ENCODE data around the gene SPATA7. TPM values are rescaled to one million over a fixed set of nuclear protein-coding genes. Genes with fewer than 3 reads are reported as not detected.

The SPATA7 gene
- total and polyA plus RNA-seq, 8 donors = 0.58 to 30.3 (median 20.3) TPM

DNA sequence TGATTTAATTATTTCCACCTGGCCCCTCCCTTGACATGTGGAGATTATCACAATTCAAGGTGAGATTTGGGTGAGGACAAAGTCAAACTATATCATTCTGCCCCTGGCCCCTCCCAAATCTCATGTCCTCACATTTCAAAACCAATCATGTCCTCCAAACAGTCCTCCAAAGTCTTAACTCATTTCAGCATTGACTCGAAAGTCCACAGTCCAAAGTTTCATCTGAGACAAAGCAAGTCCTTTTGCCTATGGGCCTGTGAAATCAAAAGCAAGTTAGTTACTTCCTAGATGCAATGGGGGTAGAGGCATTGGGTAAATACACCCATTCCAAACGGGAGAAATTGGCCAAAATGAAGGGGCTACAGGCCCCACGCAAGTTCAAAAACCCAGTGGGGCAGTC lies 31.1 kb upstream of the SPATA7 start:
- H3K4me3 ChIP-seq = no peak overlapping the region
- no peaks in the 10 kb centered on the region for H3K4me1 ChIP-seq
- TF ChIP-seq POLR2A (IDR thresholded peaks at IDR 0.05) (no peak), POLR2AphosphoS5 (IDR thresholded peaks at IDR 0.05) (no peak), EP300 (IDR thresholded peaks at IDR 0.05) (no peak)
- TF ChIP-seq, protein P1, sequence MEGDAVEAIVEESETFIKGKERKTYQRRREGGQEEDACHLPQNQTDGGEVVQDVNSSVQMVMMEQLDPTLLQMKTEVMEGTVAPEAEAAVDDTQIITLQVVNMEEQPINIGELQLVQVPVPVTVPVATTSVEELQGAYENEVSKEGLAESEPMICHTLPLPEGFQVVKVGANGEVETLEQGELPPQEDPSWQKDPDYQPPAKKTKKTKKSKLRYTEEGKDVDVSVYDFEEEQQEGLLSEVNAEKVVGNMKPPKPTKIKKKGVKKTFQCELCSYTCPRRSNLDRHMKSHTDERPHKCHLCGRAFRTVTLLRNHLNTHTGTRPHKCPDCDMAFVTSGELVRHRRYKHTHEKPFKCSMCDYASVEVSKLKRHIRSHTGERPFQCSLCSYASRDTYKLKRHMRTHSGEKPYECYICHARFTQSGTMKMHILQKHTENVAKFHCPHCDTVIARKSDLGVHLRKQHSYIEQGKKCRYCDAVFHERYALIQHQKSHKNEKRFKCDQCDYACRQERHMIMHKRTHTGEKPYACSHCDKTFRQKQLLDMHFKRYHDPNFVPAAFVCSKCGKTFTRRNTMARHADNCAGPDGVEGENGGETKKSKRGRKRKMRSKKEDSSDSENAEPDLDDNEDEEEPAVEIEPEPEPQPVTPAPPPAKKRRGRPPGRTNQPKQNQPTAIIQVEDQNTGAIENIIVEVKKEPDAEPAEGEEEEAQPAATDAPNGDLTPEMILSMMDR (IDR thresholded peaks at IDR 0.05) = no peak
- no peaks in the 10 kb centered on the region for H3K9me3 ChIP-seq
- intact Hi-C loops (cut with DNase I; ENCODE audit: low total_unique reads) = no loop called here
- no peak overlapping the region for H3K27ac ChIP-seq
- no peaks in the 10 kb centered on the region for H3K27me3 ChIP-seq
- no peak for DNase-seq
- WGBS, 5 donors = 59 to 73% (median 60%) methylated on average over 3 of the region's 3 CpGs
- H3K36me3 ChIP-seq = no peaks in the 10 kb centered on the region

DNA sequence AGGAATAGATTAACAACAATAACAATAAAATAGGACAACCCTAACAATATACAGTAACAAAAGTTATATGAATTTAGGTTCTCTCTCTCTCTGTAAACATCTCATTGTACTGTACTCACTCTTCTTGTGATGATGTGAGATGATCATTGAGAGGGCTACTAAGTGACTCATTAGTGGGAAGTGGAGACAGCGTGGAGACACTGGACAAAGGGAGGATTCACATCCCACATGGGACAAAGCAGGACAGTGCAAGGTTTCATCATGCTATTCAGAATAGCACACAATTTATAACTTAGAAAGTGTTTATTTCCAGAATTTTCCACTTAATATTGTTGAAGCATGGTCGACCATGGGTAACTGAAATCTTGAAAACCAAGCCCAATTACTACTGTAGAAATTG lies 26.0 kb upstream of the SPATA7 start:
- H3K4me3 ChIP-seq = no peak overlapping the region
- DNase-seq = no peak
- peaks cover 0 to 8% (median 0%) of the 10 kb centered on the region in 4 donors for H3K9me3 ChIP-seq
- intact Hi-C loops (cut with DNase I; ENCODE audit: low total_unique reads) = no loop called here
- H3K27ac ChIP-seq = no peak overlapping the region
- H3K36me3 ChIP-seq = no peaks in the 10 kb centered on the region
- no peak for TF ChIP-seq POLR2AphosphoS5 (IDR thresholded peaks at IDR 0.05)
- TF ChIP-seq, protein P1 (IDR thresholded peaks at IDR 0.05) = no peak
- TF ChIP-seq POLR2A (IDR thresholded peaks at IDR 0.05) = no peak
- no peak for TF ChIP-seq EP300 (IDR thresholded peaks at IDR 0.05)
- 51 to 67% (median 60%) methylated on average over 2 of the region's 2 CpGs for WGBS, 5 donors
- no peaks in the 10 kb centered on the region for H3K4me1 ChIP-seq
- H3K27me3 ChIP-seq = no peaks in the 10 kb centered on the region

DNA sequence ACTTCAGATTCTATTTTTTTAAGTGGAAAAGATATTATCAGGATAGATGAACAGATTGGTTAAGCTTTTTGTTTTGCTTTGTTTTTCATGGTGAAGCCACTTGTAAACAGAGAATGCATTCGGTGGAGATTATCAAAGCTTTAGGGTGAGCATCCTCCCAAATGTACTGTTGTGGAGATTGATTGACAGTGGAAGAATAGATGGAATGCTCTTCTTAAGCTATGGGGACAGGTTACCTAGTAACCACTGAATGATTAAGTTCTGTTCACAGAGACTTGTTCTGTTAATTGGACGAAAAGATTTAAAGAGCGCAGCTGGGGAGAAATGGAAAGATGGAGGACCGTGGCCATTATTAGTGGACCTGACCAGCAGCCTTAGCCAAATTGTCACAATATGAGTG lies 21.8 kb upstream of the SPATA7 start:
- peaks cover 0 to 8% (median 0%) of the 10 kb centered on the region in 4 donors for H3K9me3 ChIP-seq
- H3K36me3 ChIP-seq = no peaks in the 10 kb centered on the region
- 52 to 68% (median 61%) methylated on average over 4 of the region's 4 CpGs for WGBS, 5 donors
- no peak for TF ChIP-seq POLR2A (IDR thresholded peaks at IDR 0.05)
- TF ChIP-seq, protein P1 (IDR thresholded peaks at IDR 0.05) = no peak
- no peak for TF ChIP-seq POLR2AphosphoS5 (IDR thresholded peaks at IDR 0.05)
- no peak for TF ChIP-seq EP300 (IDR thresholded peaks at IDR 0.05)
- H3K4me3 ChIP-seq = no peak overlapping the region
- H3K27ac ChIP-seq = no peak overlapping the region
- intact Hi-C loops (cut with DNase I; ENCODE audit: low total_unique reads) = no loop called here
- H3K27me3 ChIP-seq = no peaks in the 10 kb centered on the region
- no peaks in the 10 kb centered on the region for H3K4me1 ChIP-seq
- DNase-seq = no peak

DNA sequence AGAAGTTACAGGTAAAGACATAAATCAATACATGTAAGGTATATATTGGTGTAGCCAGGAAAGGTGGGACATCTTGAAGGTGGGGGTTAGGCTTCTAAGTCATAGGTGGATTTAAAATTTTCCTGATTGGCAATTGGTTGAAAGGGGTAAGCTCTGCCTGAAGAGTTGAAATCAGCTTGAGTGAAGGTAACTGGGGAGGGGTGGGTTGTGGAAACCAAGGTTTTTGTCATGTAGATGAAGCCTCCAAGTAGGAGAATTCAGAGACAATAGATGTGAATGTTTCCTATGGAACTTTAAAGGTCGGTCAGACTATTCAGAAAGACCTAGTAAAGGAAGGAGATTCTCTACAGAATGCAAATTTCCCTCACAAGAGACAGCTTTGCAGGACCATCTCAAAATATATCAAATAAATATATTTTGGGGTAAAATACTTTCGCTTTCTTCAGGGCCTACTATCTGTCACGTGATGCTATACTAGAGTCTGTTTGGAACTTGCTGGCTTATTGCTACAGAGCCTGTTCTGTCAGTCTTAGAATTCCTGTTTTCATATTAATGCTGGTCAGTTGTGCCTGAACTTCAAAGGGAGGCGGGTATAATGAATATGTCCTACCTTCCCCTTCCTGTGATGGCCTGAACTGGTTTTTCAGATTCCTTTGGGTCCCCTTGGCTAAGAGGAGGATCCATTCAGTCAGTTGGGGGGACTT lies 20.6 kb upstream of the SPATA7 start:
- Histone ChIP-seq H3K4me3 (no peak overlapping the region), H3K36me3 (no peaks in the 10 kb centered on the region), H3K4me1 (no peaks in the 10 kb centered on the region), H3K27me3 (peaks cover 0 to 4% (median 0%) of the 10 kb centered on the region in 3 donors), H3K9me3 (peaks cover 0 to 8% (median 0%) of the 10 kb centered on the region in 4 donors), H3K27ac (no peak overlapping the region)
- WGBS, 5 donors = 60 to 73% (median 68%) methylated on average over 4 of the region's 4 CpGs
- intact Hi-C loops (cut with DNase I; ENCODE audit: low total_unique reads) = no loop called here
- TF ChIP-seq EP300 (IDR thresholded peaks at IDR 0.05) (no peak), POLR2AphosphoS5 (IDR thresholded peaks at IDR 0.05) (no peak), POLR2A (IDR thresholded peaks at IDR 0.05) (no peak)
- TF ChIP-seq, protein P1 (IDR thresholded peaks at IDR 0.05) = no peak
- DNase-seq = no peak

Data from stomach (tissue), 9 donors.